ENCODE data around the gene CDH4. TPM values are rescaled to one million over a fixed set of nuclear protein-coding genes. Genes with fewer than 3 reads are reported as not detected.

CDH4 gene
- total and polyA plus RNA-seq, 2 of the 13 experiments (the other 11 are each of a cell fraction or from before 2014, with no cell fraction given), result not detected

- TF ChIP-seq, protein P1, sequence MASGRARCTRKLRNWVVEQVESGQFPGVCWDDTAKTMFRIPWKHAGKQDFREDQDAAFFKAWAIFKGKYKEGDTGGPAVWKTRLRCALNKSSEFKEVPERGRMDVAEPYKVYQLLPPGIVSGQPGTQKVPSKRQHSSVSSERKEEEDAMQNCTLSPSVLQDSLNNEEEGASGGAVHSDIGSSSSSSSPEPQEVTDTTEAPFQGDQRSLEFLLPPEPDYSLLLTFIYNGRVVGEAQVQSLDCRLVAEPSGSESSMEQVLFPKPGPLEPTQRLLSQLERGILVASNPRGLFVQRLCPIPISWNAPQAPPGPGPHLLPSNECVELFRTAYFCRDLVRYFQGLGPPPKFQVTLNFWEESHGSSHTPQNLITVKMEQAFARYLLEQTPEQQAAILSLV (CRISPR knock-in tag; IDR thresholded peaks at IDR 0.05; ENCODE audit: borderline replicate concordance), result 0 out of 2 replicates have a peak, but pooled peaks have one; percentile 20
- TF ChIP-seq USF2 (IDR thresholded peaks at IDR 0.05; ENCODE audit: low read depth, low read length), result no peak
- no peak for TF ChIP-seq USF2 (CRISPR knock-in tag; IDR thresholded peaks at IDR 0.05; ENCODE audit: borderline replicate concordance)
- TF ChIP-seq SPEN (CRISPR knock-in tag; IDR thresholded peaks at IDR 0.05; ENCODE audit: low read depth), result peak; percentile 32; the same call in 1 of the 2 replicates
- TF ChIP-seq ZNF75D (CRISPR knock-in tag; IDR thresholded peaks at IDR 0.05; ENCODE audit: borderline replicate concordance), result no peak
- peak; percentile 32; the same call in 1 of the 2 replicates for TF ChIP-seq FOSL2 (CRISPR knock-in tag; IDR thresholded peaks at IDR 0.05)
- TF ChIP-seq HOXA3 (CRISPR knock-in tag; IDR thresholded peaks at IDR 0.05), result peak; percentile 56; the same call in 1 of the 2 replicates
- TF ChIP-seq ZNF616 (CRISPR knock-in tag; IDR thresholded peaks at IDR 0.05; ENCODE audit: low read depth), result 0 out of 2 replicates have a peak, but pooled peaks have one; percentile 52
- no peak for TF ChIP-seq ZNF343 (CRISPR knock-in tag; IDR thresholded peaks at IDR 0.05)
- TF ChIP-seq, protein P2, sequence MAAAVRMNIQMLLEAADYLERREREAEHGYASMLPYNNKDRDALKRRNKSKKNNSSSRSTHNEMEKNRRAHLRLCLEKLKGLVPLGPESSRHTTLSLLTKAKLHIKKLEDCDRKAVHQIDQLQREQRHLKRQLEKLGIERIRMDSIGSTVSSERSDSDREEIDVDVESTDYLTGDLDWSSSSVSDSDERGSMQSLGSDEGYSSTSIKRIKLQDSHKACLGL (CRISPR knock-in tag; IDR thresholded peaks at IDR 0.05), result peak; percentile 59; the same call in 1 of the 2 replicates
- TF ChIP-seq, protein P3, sequence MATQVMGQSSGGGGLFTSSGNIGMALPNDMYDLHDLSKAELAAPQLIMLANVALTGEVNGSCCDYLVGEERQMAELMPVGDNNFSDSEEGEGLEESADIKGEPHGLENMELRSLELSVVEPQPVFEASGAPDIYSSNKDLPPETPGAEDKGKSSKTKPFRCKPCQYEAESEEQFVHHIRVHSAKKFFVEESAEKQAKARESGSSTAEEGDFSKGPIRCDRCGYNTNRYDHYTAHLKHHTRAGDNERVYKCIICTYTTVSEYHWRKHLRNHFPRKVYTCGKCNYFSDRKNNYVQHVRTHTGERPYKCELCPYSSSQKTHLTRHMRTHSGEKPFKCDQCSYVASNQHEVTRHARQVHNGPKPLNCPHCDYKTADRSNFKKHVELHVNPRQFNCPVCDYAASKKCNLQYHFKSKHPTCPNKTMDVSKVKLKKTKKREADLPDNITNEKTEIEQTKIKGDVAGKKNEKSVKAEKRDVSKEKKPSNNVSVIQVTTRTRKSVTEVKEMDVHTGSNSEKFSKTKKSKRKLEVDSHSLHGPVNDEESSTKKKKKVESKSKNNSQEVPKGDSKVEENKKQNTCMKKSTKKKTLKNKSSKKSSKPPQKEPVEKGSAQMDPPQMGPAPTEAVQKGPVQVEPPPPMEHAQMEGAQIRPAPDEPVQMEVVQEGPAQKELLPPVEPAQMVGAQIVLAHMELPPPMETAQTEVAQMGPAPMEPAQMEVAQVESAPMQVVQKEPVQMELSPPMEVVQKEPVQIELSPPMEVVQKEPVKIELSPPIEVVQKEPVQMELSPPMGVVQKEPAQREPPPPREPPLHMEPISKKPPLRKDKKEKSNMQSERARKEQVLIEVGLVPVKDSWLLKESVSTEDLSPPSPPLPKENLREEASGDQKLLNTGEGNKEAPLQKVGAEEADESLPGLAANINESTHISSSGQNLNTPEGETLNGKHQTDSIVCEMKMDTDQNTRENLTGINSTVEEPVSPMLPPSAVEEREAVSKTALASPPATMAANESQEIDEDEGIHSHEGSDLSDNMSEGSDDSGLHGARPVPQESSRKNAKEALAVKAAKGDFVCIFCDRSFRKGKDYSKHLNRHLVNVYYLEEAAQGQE (IDR thresholded peaks at IDR 0.05; ENCODE audit: borderline replicate concordance in 1 of 2, low read depth in 1 of 2, low read length in 2 of 2), result peak; percentile 96 to 98
- 0 out of 2 replicates have a peak, but pooled peaks have one; percentile 51 for TF ChIP-seq SRY (CRISPR knock-in tag; IDR thresholded peaks at IDR 0.05)
- 0 out of 2 replicates have a peak, but pooled peaks have one; percentile 31 for TF ChIP-seq ZNF331 (CRISPR knock-in tag; IDR thresholded peaks at IDR 0.05)
- TF ChIP-seq MYC (CRISPR knock-in tag; IDR thresholded peaks at IDR 0.05; ENCODE audit: borderline replicate concordance), result 0 out of 2 replicates have a peak, but pooled peaks have one; percentile 33
- 0 out of 2 replicates have a peak, but pooled peaks have one; percentile 49 for TF ChIP-seq MEF2D (CRISPR knock-in tag; IDR thresholded peaks at IDR 0.05)
- 0 out of 2 replicates have a peak, but pooled peaks have one; percentile 24 for TF ChIP-seq ZNF816 (CRISPR knock-in tag; IDR thresholded peaks at IDR 0.05; ENCODE audit: borderline replicate concordance)
- 0 out of 2 replicates have a peak, but pooled peaks have one; percentile 34 for TF ChIP-seq ZSCAN31 (CRISPR knock-in tag; IDR thresholded peaks at IDR 0.05; ENCODE audit: low read depth)
- peak; percentile 52; the same call in 1 of the 2 replicates for TF ChIP-seq KLF6 (CRISPR knock-in tag; IDR thresholded peaks at IDR 0.05)
- TF ChIP-seq ZFP36L2 (CRISPR knock-in tag; IDR thresholded peaks at IDR 0.05), result peak; percentile 83; the same call in 1 of the 2 replicates
- TF ChIP-seq, protein P4, sequence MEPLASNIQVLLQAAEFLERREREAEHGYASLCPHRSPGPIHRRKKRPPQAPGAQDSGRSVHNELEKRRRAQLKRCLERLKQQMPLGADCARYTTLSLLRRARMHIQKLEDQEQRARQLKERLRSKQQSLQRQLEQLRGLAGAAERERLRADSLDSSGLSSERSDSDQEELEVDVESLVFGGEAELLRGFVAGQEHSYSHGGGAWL (CRISPR knock-in tag; IDR thresholded peaks at IDR 0.05), result peak; percentile 32; the same call in 1 of the 2 replicates
- TF ChIP-seq GPN1 (CRISPR knock-in tag; IDR thresholded peaks at IDR 0.05; ENCODE audit: borderline replicate concordance), result peak; percentile 62; the same call in 1 of the 2 replicates
Observed at GRCh38 chr20:61608275-61609085, 356.4 kb downstream of the CDH4 start (continued).

Measured in HepG2 (cell line).